Measurements from ENCODE around the gene SLC9A9. TPM values are rescaled to one million over a fixed set of nuclear protein-coding genes. Genes with fewer than 3 reads are reported as not detected.

Gene SLC9A9
- total RNA-seq, 6 experiments from 2014 or later: 0.10 to 0.55 (median 0.33) TPM; not detected in 2

GRCh38 chr3:143311096-143311495 is 537.2 kb downstream of the SLC9A9 start:
- no peaks in the 10 kb centered on the region for H3K36me3 Mint-ChIP-seq (ENCODE audit: low read depth)
- no peaks in the 10 kb centered on the region for H3K9me3 Mint-ChIP-seq
- TF ChIP-seq, protein P1, sequence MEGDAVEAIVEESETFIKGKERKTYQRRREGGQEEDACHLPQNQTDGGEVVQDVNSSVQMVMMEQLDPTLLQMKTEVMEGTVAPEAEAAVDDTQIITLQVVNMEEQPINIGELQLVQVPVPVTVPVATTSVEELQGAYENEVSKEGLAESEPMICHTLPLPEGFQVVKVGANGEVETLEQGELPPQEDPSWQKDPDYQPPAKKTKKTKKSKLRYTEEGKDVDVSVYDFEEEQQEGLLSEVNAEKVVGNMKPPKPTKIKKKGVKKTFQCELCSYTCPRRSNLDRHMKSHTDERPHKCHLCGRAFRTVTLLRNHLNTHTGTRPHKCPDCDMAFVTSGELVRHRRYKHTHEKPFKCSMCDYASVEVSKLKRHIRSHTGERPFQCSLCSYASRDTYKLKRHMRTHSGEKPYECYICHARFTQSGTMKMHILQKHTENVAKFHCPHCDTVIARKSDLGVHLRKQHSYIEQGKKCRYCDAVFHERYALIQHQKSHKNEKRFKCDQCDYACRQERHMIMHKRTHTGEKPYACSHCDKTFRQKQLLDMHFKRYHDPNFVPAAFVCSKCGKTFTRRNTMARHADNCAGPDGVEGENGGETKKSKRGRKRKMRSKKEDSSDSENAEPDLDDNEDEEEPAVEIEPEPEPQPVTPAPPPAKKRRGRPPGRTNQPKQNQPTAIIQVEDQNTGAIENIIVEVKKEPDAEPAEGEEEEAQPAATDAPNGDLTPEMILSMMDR (IDR thresholded peaks at IDR 0.05): no peak
- H3K27me3 Mint-ChIP-seq (ENCODE audit: insufficient read depth): peaks cover 4% of the 10 kb centered on the region; the same call in 1 of the 2 replicates
- H3K27ac Mint-ChIP-seq: no peak overlapping the region
- no peak for DNase-seq
- peaks cover 19% of the 10 kb centered on the region for H3K4me1 Mint-ChIP-seq (ENCODE audit: low read depth)
- no peak overlapping the region for H3K4me3 Mint-ChIP-seq

- DNase-seq: no peak
- Mint-ChIP-seq H3K4me1 (ENCODE audit: low read depth) (peaks cover 17% of the 10 kb centered on the region), H3K27ac (no peak overlapping the region), H3K36me3 (ENCODE audit: low read depth) (no peaks in the 10 kb centered on the region), H3K27me3 (ENCODE audit: insufficient read depth) (peaks cover 4% of the 10 kb centered on the region; the same call in 1 of the 2 replicates), H3K9me3 (no peaks in the 10 kb centered on the region), H3K4me3 (no peak overlapping the region)
- TF ChIP-seq, protein P1 (IDR thresholded peaks at IDR 0.05): no peak
Observed at GRCh38 chr3:143309705-143310104, 538.6 kb downstream of the SLC9A9 start.

- Mint-ChIP-seq H3K4me1 (ENCODE audit: low read depth) (peaks cover 27% of the 10 kb centered on the region), H3K27me3 (ENCODE audit: insufficient read depth) (peaks cover 2% of the 10 kb centered on the region; the same call in 1 of the 2 replicates), H3K4me3 (no peak overlapping the region), H3K36me3 (ENCODE audit: low read depth) (no peaks in the 10 kb centered on the region), H3K9me3 (no peaks in the 10 kb centered on the region), H3K27ac (no peak overlapping the region)
- TF ChIP-seq, protein P1 (IDR thresholded peaks at IDR 0.05): no peak
- DNase-seq: no peak
Observed at GRCh38 chr3:143307613-143308183, 540.6 kb downstream of the SLC9A9 start.

DNA sequence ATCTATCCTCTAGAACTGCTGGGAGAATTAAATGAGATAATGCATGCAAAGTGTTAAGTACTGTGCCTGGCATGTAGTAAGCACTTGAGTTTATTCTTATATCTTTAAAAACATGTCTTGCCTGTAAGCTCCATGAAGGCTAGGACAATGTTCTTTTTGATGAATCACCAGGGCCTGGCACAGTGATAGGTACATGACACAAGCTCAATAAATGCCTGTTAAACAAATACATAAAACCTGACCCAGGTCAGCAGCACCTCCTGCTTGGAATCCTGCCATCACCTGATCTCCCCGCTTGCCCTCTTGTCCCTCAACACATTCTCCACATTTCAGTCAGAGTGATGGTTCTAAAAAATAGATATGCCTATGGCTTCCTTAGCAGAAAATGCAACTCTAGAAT is 541.9 kb downstream of the SLC9A9 start:
- Mint-ChIP-seq H3K9me3 (no peaks in the 10 kb centered on the region), H3K36me3 (ENCODE audit: low read depth) (no peaks in the 10 kb centered on the region), H3K27ac (no peak overlapping the region), H3K4me3 (no peak overlapping the region), H3K4me1 (ENCODE audit: low read depth) (peaks cover 39% of the 10 kb centered on the region), H3K27me3 (ENCODE audit: insufficient read depth) (no peaks in the 10 kb centered on the region)
- TF ChIP-seq, protein P1 (IDR thresholded peaks at IDR 0.05): no peak
- DNase-seq: no peak

- H3K36me3 Mint-ChIP-seq (ENCODE audit: low read depth): no peaks in the 10 kb centered on the region
Observed at GRCh38 chr3:143302638-143303171, 545.6 kb downstream of the SLC9A9 start.

More at GRCh38 chr3:143302638-143303171, 545.6 kb downstream of the SLC9A9 start:
- H3K4me1 Mint-ChIP-seq (ENCODE audit: low read depth): peaks cover 42% of the 10 kb centered on the region
- no peaks in the 10 kb centered on the region for H3K27me3 Mint-ChIP-seq (ENCODE audit: insufficient read depth)
- H3K4me3 Mint-ChIP-seq: peak overlapping the region; percentile 69
- H3K27ac Mint-ChIP-seq: peak overlapping the region; percentile 81
- H3K9me3 Mint-ChIP-seq: no peaks in the 10 kb centered on the region
- DNase-seq: peak; percentile 89
- TF ChIP-seq, protein P1 (IDR thresholded peaks at IDR 0.05): no peak
